HG03060 (cell line): ENCODE data around the gene PGPEP1.

Experiments used
- ATAC-seq: cut with Tn5 transposase; IDR thresholded peaks from one replicate; pipeline ENCODE4 v1.9.1; 2021; ENCODE audit warnings: low read depth, moderate number of reproducible peaks; ENCODE audit not compliant: unreplicated experiment

PGPEP1 gene

GRCh38 chr19:18416778-18417249 lies 76.4 kb downstream of the PGPEP1 start:
- ATAC-seq, result no peak

- ATAC-seq, result no peak
Observed at GRCh38 chr19:18417250-18418028, 77.0 kb downstream of the PGPEP1 start.

GRCh38 chr19:18418029-18418482 lies 77.7 kb downstream of the PGPEP1 start:
- ATAC-seq, result no peak

GRCh38 chr19:18418483-18419194 lies 78.2 kb downstream of the PGPEP1 start:
- no peak for ATAC-seq

GRCh38 chr19:18419195-18419698 lies 78.8 kb downstream of the PGPEP1 start, which contains the start of gene SSBP4:
Gene SSBP4 (plus strand): TSS chr19:18419398. CDS start chr19:18419649, 251 bp downstream.
- ATAC-seq, result no peak
